Hematopoietic multipotent progenitor cell treated with erythropoietin and hydrocortisone succinate and interleukin-3 and kit ligand, for 6 days (in vitro differentiated cells): ENCODE data around the gene RAB11FIP3.
"Not testable (repeated sequence)": the region's sequence is repeated elsewhere in the genome, so short reads cannot be mapped to it uniquely, and the experiment has no call there.

Experiments used
- DNase-seq: peaks from one replicate; pipeline ENCODE4 v3.0.0-alpha.2; 2015

RAB11FIP3 gene

GRCh38 chr16:396199-396598 is 29.2 kb upstream of the RAB11FIP3 start:
- DNase-seq: peak; percentile 39

GRCh38 chr16:396605-397004 is 28.8 kb upstream of the RAB11FIP3 start:
- peak; percentile 93 for DNase-seq

GRCh38 chr16:397135-397661 is 28.3 kb upstream of the RAB11FIP3 start, which contains the start of gene NME4:
NME4 (plus strand) TSS chr16:397199; CDS start chr16:397223, 24 bp downstream.
- peak; percentile 59 for DNase-seq

- DNase-seq: peak; percentile 86
Observed at GRCh38 chr16:397736-398332, 27.6 kb upstream of the RAB11FIP3 start.

GRCh38 chr16:398561-399339 is 26.7 kb upstream of the RAB11FIP3 start:
- peak; percentile 89 for DNase-seq

GRCh38 chr16:399340-400019 is 26.0 kb upstream of the RAB11FIP3 start:
- DNase-seq: peak; percentile 93

- DNase-seq: peak; percentile 61
Observed at GRCh38 chr16:400061-400591, 25.3 kb upstream of the RAB11FIP3 start.

GRCh38 chr16:401468-402348 is 23.7 kb upstream of the RAB11FIP3 start, which contains the start of gene DECR2:
DECR2 (plus strand) TSS chr16:401885; CDS start chr16:401964, 79 bp downstream.
- peak; percentile 95 for DNase-seq

- DNase-seq: peak; percentile 2
Observed at GRCh38 chr16:404971-405486, 20.4 kb upstream of the RAB11FIP3 start.

- DNase-seq: peak; percentile 4
Observed at GRCh38 chr16:405548-406506, 19.6 kb upstream of the RAB11FIP3 start.

- no peak for DNase-seq
Observed at GRCh38 chr16:407253-407652, 18.2 kb upstream of the RAB11FIP3 start.

GRCh38 chr16:410516-411178 is 14.8 kb upstream of the RAB11FIP3 start:
- no peak for DNase-seq

GRCh38 chr16:411576-412265 is 13.7 kb upstream of the RAB11FIP3 start:
- no peak for DNase-seq

- DNase-seq: no peak
Observed at GRCh38 chr16:414395-415169, 10.9 kb upstream of the RAB11FIP3 start.

GRCh38 chr16:415170-415498 is 10.3 kb upstream of the RAB11FIP3 start:
- DNase-seq: not testable (repeated sequence)

GRCh38 chr16:422179-422578 is 3.3 kb upstream of the RAB11FIP3 start:
- DNase-seq: not testable (repeated sequence)

GRCh38 chr16:424033-424622 is 1.3 kb upstream of the RAB11FIP3 start:
- peak; percentile 59 for DNase-seq

- DNase-seq: peak; percentile 55
Observed at GRCh38 chr16:424623-425081, 797 bp upstream of the RAB11FIP3 start.
